Measurements from ENCODE around the gene ACOT11. TPM values are rescaled to one million over a fixed set of nuclear protein-coding genes. Genes with fewer than 3 reads are reported as not detected.

Gene ACOT11
- total RNA-seq, 2 donors from 2014 or later: 3.9 to 6.3 TPM

GRCh38 chr1:54640863-54641836 lies 93.1 kb downstream of the ACOT11 start, which contains the start of gene MROH7:
TSS of gene MROH7 (plus strand) at chr1:54641786. CDS start at chr1:54652927, 11,141 bp downstream.
- WGBS, 2 donors: 68 to 79% methylated on average over 8 of the region's 8 CpGs
- Histone ChIP-seq H3K4me1 (no peaks in the 10 kb centered on the region), H3K36me3 (replicated peaks in 1 of 2; ENCODE audit: insufficient read depth in 1 of 2, low read depth in 2 of 2) (no peaks in the 10 kb centered on the region), H3K27ac (no peak within 1 kb of the TSS), H3K27me3 (no peaks in the 10 kb centered on the region), H3K9me3 (no peaks in the 10 kb centered on the region), H3K4me3 (no peak within 1 kb of the TSS)
- ATAC-seq: no peak
- no peak for DNase-seq
- no peak for TF ChIP-seq POLR2A (IDR thresholded peaks at IDR 0.05)
- no peak for TF ChIP-seq CTCF (IDR thresholded peaks at IDR 0.05)
- intact Hi-C loops (cut with DNase I): no loop called here

GRCh38 chr1:54643736-54644135 lies 95.7 kb downstream of the ACOT11 start:
- H3K4me1 ChIP-seq: no peaks in the 10 kb centered on the region
- no peak for TF ChIP-seq CTCF (IDR thresholded peaks at IDR 0.05)
- TF ChIP-seq POLR2A (IDR thresholded peaks at IDR 0.05): no peak
- H3K36me3 ChIP-seq (replicated peaks in 1 of 2; ENCODE audit: insufficient read depth in 1 of 2, low read depth in 2 of 2): no peaks in the 10 kb centered on the region
- H3K9me3 ChIP-seq: no peaks in the 10 kb centered on the region
- no peak for ATAC-seq
- H3K27ac ChIP-seq: no peak overlapping the region
- H3K4me3 ChIP-seq: no peak overlapping the region
- DNase-seq: no peak
- intact Hi-C loops (cut with DNase I): no loop called here
- H3K27me3 ChIP-seq: no peaks in the 10 kb centered on the region

- WGBS, 2 donors: 67 to 71% methylated on average over 7 of the region's 7 CpGs
- H3K27me3 ChIP-seq: no peaks in the 10 kb centered on the region
- no peak overlapping the region for H3K27ac ChIP-seq
- DNase-seq: no peak
- TF ChIP-seq CTCF (IDR thresholded peaks at IDR 0.05) (no peak), POLR2A (IDR thresholded peaks at IDR 0.05) (no peak)
- H3K4me3 ChIP-seq: no peak overlapping the region
- H3K36me3 ChIP-seq (replicated peaks in 1 of 2; ENCODE audit: insufficient read depth in 1 of 2, low read depth in 2 of 2): no peaks in the 10 kb centered on the region
- no peaks in the 10 kb centered on the region for H3K4me1 ChIP-seq
- intact Hi-C loops (cut with DNase I): no loop called here
- no peaks in the 10 kb centered on the region for H3K9me3 ChIP-seq
- ATAC-seq: no peak
These were observed 98.0 kb downstream of the ACOT11 start for GRCh38 chr1:54645806-54646676.

- Histone ChIP-seq H3K9me3 (no peaks in the 10 kb centered on the region), H3K4me3 (no peak overlapping the region), H3K27ac (no peak overlapping the region), H3K4me1 (no peaks in the 10 kb centered on the region), H3K27me3 (no peaks in the 10 kb centered on the region), H3K36me3 (replicated peaks in 1 of 2; ENCODE audit: insufficient read depth in 1 of 2, low read depth in 2 of 2) (no peaks in the 10 kb centered on the region)
- intact Hi-C loops (cut with DNase I): no loop called here
- DNase-seq (no peak), ATAC-seq (no peak)
- TF ChIP-seq POLR2A (IDR thresholded peaks at IDR 0.05) (no peak), CTCF (IDR thresholded peaks at IDR 0.05) (no peak)
- 59 to 60% methylated on average over 4 to 5 of the region's 5 CpGs for WGBS, 2 donors
These were observed 101.3 kb downstream of the ACOT11 start for GRCh38 chr1:54649130-54649898.
